GM06990 (cell line): ENCODE measurements around the gene TSPAN3.

Source experiments
- DNase-seq: peaks from one replicate; pipeline ENCODE4 v3.0.0-alpha.2; 2011; ENCODE audit not compliant: insufficient read length; ENCODE audit errors: extremely low read depth
- H3K27me3 ChIP-seq: replicated peaks from 2 replicates; pipeline ENCODE4 v1.6.0; 2011; ENCODE audit warnings: low read length; ENCODE audit not compliant: control insufficient read depth, insufficient read depth
- H3K36me3 ChIP-seq: 2 replicates; pipeline ENCODE4 v1.5.1; 2011; ENCODE audit warnings: low read length; ENCODE audit not compliant: control insufficient read depth, insufficient read depth
- H3K4me3 ChIP-seq: replicated peaks from 2 replicates; pipeline ENCODE4 v1.5.1; 2011; ENCODE audit warnings: low read depth, mild to moderate bottlenecking, control low read depth, low read length
- CTCF ChIP-seq: IDR thresholded peaks from 2 replicates; pipeline ENCODE4 v1.5.1; 2011; ENCODE audit warnings: low read length, control low read depth, mild to moderate bottlenecking, inconsistent platforms; ENCODE audit not compliant: insufficient read depth, poor library complexity, severe bottlenecking

Gene TSPAN3

GRCh38 chr15:77052556-77052955, 18.4 kb downstream of the TSPAN3 start:
- H3K4me3 ChIP-seq = no peak overlapping the region
- no peaks in the 10 kb centered on the region for H3K27me3 ChIP-seq
- no peak for DNase-seq
- TF ChIP-seq CTCF = no peak
- peaks cover 4% of the 10 kb centered on the region; the same call in 1 of the 2 replicates for H3K36me3 ChIP-seq

- H3K4me3 ChIP-seq = no peak overlapping the region
- no peaks in the 10 kb centered on the region for H3K27me3 ChIP-seq
- TF ChIP-seq CTCF = no peak
- peaks cover 10% of the 10 kb centered on the region for H3K36me3 ChIP-seq
- DNase-seq = no peak
Measured at GRCh38 chr15:77048135-77048876, 22.6 kb downstream of the TSPAN3 start.

DNA sequence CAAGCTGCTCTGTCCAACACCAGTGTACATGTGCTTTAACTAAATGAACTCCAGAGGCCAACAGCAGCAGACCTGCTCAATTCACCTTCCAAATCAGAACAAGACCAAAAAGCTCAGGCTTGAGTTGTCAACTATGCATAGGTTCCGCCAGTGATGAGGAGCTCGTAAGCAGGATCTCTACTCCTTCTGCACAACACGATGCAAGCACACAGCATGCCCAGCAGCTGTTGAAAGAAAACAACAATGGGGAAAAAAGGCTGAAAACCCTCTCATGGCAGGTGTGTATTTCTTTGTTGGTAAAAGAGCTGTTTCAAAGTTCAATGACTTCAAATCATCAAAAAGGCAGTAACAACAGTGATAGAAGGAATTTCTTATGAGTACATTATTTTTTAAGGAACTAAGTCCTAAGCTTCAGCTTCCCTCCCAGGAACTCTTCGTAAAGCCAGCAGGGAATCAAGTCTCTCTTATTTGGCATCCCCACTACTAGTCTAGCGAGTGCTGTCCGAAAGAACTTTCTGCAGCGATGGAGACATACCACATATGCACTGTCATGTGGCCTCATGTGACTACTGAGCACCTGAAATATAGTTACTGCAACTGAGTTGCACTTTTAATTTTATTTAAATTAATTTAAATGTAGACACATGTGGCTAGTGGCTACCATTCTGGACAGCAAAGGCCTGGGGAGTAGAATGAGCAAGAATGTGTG, 24.1 kb downstream of the TSPAN3 start:
- TF ChIP-seq CTCF = no peak
- Histone ChIP-seq H3K36me3 (peaks cover 10% of the 10 kb centered on the region), H3K4me3 (no peak overlapping the region), H3K27me3 (no peaks in the 10 kb centered on the region)
- DNase-seq = no peak

- H3K27me3 ChIP-seq = no peaks in the 10 kb centered on the region
- H3K36me3 ChIP-seq = peaks cover 10% of the 10 kb centered on the region
- no peak for DNase-seq
- H3K4me3 ChIP-seq = no peak overlapping the region
- no peak for TF ChIP-seq CTCF
Measured at GRCh38 chr15:77045985-77046384, 24.9 kb downstream of the TSPAN3 start.

DNA sequence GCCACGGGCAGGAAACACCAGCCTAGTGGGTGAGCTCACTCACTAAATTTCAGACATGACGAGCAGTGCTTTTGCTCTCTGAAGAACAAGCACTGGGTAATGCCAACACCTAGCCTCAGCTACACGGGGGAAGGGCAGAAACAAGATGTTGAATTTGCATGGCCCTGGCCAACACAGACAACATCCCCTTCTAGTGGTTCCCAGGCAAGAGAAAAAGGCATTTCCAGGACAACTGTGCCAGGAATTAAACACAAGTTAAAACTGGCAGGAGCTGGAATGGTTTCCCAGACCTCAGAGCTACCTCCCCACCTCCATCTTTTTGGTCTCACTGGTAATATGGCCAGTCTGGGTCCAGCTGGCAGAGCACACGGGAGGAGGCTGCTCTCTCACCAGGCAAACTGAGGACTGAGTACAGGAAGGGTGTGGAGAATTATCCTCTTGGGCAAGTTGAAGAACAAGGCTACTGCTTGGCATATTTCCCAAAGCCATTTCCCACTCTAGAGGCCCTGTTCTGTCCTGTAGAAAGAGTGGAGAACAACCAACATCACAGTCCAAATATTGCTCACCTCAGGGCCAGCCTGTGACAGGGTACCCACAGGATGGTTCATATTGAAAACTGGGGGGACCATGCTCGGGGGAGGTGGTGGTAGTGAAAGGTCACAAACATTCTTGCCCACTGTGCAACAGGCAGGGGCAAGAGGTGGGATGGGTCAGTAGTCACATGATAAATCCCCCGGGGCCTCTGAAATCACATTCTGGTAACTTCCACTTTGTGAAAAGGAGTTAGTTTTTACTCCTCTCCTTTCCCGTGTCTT, 26.5 kb downstream of the TSPAN3 start:
- no peak for DNase-seq
- H3K27me3 ChIP-seq = no peaks in the 10 kb centered on the region
- H3K4me3 ChIP-seq = no peak overlapping the region
- no peak for TF ChIP-seq CTCF
- H3K36me3 ChIP-seq = peaks cover 10% of the 10 kb centered on the region
